Neural cell (in vitro differentiated cells): ENCODE measurements around the gene NEK4. TPM values are rescaled to one million over a fixed set of nuclear protein-coding genes. Genes with fewer than 3 reads are reported as not detected.

Experiments used
- H2AFZ ChIP-seq: fragments of 200-600, 300-800 bp; sonication (generic), shearing (Covaris generic); 2 replicates; pipeline ENCODE4 v1.6.0; 2014; ENCODE audit warnings: low read depth, mild to moderate bottlenecking, antibody characterized with exemption, low read length, moderate library complexity
- H3F3A ChIP-seq: fragments of 200-600 bp; shearing (Covaris generic); 2 replicates; pipeline ENCODE4 v1.6.1; 2016; ENCODE audit warnings: mild to moderate bottlenecking, moderate library complexity, mixed read lengths, antibody characterized with exemption, low read length; ENCODE audit not compliant: insufficient read depth, poor library complexity, severe bottlenecking
- H3K27ac ChIP-seq: fragments of 200-600, 300-800 bp; sonication (generic), shearing (Covaris generic); 2 replicates; pipeline ENCODE4 v1.5.1; 2014; ENCODE audit warnings: mild to moderate bottlenecking, low read length, moderate library complexity
- H3K27me3 ChIP-seq: fragments of 300-800, 200-600 bp; sonication (generic), shearing (Covaris generic); 2 replicates; pipeline ENCODE4 v1.6.0; 2014; ENCODE audit warnings: mild to moderate bottlenecking, low read depth, low read length, moderate library complexity; ENCODE audit not compliant: insufficient read depth
- H3K36me3 ChIP-seq: fragments of 300-800, 200-600 bp; sonication (generic), shearing (Covaris generic); 2 replicates; pipeline ENCODE4 v1.5.1; 2014; ENCODE audit warnings: mild to moderate bottlenecking, antibody characterized with exemption, low read length, moderate library complexity; ENCODE audit not compliant: insufficient read depth
- H3K4me2 ChIP-seq: fragments of 300-800, 200-600 bp; sonication (generic), shearing (Covaris generic); 2 replicates; pipeline ENCODE4 v1.6.0; 2014; ENCODE audit warnings: mild to moderate bottlenecking, low read length
- H3K4me3 ChIP-seq: fragments of 300-800, 200-600 bp; sonication (generic), shearing (Covaris generic); 2 replicates; pipeline ENCODE4 v1.5.1; 2014; ENCODE audit warnings: mild to moderate bottlenecking, low read length, moderate library complexity
- H3K79me2 ChIP-seq: fragments of 200-600 bp; shearing (Covaris generic); replicated peaks from 2 replicates; pipeline ENCODE4 v1.6.0; 2014; ENCODE audit warnings: mild to moderate bottlenecking, low read length, moderate library complexity; ENCODE audit not compliant: insufficient read depth
- H3K9ac ChIP-seq: fragments of 300-800, 200-600 bp; sonication (generic), shearing (Covaris generic); 2 replicates; pipeline ENCODE4 v1.6.1; 2016; ENCODE audit warnings: mild to moderate bottlenecking, low read length, mixed read lengths
- H3K9me2 ChIP-seq: fragments of 200-600 bp; shearing (Covaris generic); 2 replicates; pipeline ENCODE4 v1.6.1; 2016; ENCODE audit warnings: mild to moderate bottlenecking, low read length, mixed read lengths; ENCODE audit not compliant: insufficient read depth
- H3K9me3 ChIP-seq: fragments of 200-600, 300-800 bp; sonication (generic), shearing (Covaris generic); 2 replicates; pipeline ENCODE4 v1.6.1; 2016; ENCODE audit warnings: mild to moderate bottlenecking, mixed run types, low read length, moderate library complexity, mixed read lengths
- H4K20me1 ChIP-seq: fragments of 200-600 bp; shearing (Covaris generic); 2 replicates; pipeline ENCODE4 v1.6.1; 2016; ENCODE audit warnings: mild to moderate bottlenecking, mixed run types; ENCODE audit not compliant: insufficient read depth
- EP300 ChIP-seq: fragments of 450-650 bp; conservative IDR thresholded peaks from 2 replicates; pipeline ENCODE4 v1.6.1; 2014; ENCODE audit warnings: antibody characterized with exemption, mild to moderate bottlenecking, moderate library complexity; ENCODE audit not compliant: poor library complexity, severe bottlenecking
- EZH2 ChIP-seq: fragments of 200-600, 300-800 bp; shearing (Covaris generic), sonication (generic); IDR thresholded peaks from 2 replicates; pipeline ENCODE4 v1.6.1; 2014; ENCODE audit warnings: antibody characterized with exemption, low read length, borderline replicate concordance, mild to moderate bottlenecking; ENCODE audit not compliant: insufficient read depth, poor library complexity, severe bottlenecking
- MXI1 ChIP-seq: fragments of 450-650 bp; conservative IDR thresholded peaks from 2 replicates; pipeline ENCODE4 v1.6.1; 2014; ENCODE audit warnings: antibody characterized with exemption, mild to moderate bottlenecking; ENCODE audit not compliant: poor library complexity, severe bottlenecking
- POLR2AphosphoS5 ChIP-seq: IDR thresholded peaks from 2 replicates; pipeline ENCODE4 v1.6.1; 2012
- RAD21 ChIP-seq: fragments of 450-650 bp; conservative IDR thresholded peaks from 2 replicates; pipeline ENCODE4 v1.6.1; 2014; ENCODE audit warnings: antibody characterized with exemption, mild to moderate bottlenecking, moderate library complexity
- SMC3 ChIP-seq: fragments of 450-650 bp; conservative IDR thresholded peaks from 2 replicates; pipeline ENCODE4 v1.6.1; 2014; ENCODE audit warnings: antibody characterized with exemption, mild to moderate bottlenecking, moderate library complexity; ENCODE audit not compliant: poor library complexity
- TAF1 ChIP-seq: IDR thresholded peaks from 2 replicates; pipeline ENCODE4 v1.6.1; 2012; ENCODE audit warnings: low read depth
- polyA plus RNA-seq: library from polyadenylated mRNA; depleted of rRNA; stranded (reverse); fragments of >200 nt; gene quantifications from 2 replicates; pipeline ENCODE4 v1.2.3, GENCODE V29; 2014
- TF ChIP-seq, protein P1 (sequence below): IDR thresholded peaks from 2 replicates; pipeline ENCODE4 v1.6.1; 2012; ENCODE audit warnings: borderline replicate concordance
- TF ChIP-seq, protein P2 (sequence below): fragments of 450-650 bp; IDR thresholded peaks from 2 replicates; pipeline ENCODE4 v1.5.1; 2014; ENCODE audit warnings: antibody characterized with exemption, mild to moderate bottlenecking, moderate library complexity; ENCODE audit not compliant: poor library complexity, severe bottlenecking

The NEK4 gene
- polyA plus RNA-seq, 1 donor from 2014 or later: 45.6 TPM

- no peak overlapping the region for H2AFZ ChIP-seq
- no peaks in the 10 kb centered on the region for H3K27me3 ChIP-seq
- no peak overlapping the region for H3K9ac ChIP-seq
- no peaks in the 10 kb centered on the region for H3K36me3 ChIP-seq
- H4K20me1 ChIP-seq: no peaks in the 10 kb centered on the region
- no peaks in the 10 kb centered on the region for H3K9me2 ChIP-seq
- no peaks in the 10 kb centered on the region for H3K9me3 ChIP-seq
- no peaks in the 10 kb centered on the region for H3F3A ChIP-seq
- TF ChIP-seq TAF1 (no peak), SMC3 (no peak), MXI1 (no peak), POLR2AphosphoS5 (no peak), EP300 (no peak), RAD21 (no peak), EZH2 (no peak)
- TF ChIP-seq, protein P1, sequence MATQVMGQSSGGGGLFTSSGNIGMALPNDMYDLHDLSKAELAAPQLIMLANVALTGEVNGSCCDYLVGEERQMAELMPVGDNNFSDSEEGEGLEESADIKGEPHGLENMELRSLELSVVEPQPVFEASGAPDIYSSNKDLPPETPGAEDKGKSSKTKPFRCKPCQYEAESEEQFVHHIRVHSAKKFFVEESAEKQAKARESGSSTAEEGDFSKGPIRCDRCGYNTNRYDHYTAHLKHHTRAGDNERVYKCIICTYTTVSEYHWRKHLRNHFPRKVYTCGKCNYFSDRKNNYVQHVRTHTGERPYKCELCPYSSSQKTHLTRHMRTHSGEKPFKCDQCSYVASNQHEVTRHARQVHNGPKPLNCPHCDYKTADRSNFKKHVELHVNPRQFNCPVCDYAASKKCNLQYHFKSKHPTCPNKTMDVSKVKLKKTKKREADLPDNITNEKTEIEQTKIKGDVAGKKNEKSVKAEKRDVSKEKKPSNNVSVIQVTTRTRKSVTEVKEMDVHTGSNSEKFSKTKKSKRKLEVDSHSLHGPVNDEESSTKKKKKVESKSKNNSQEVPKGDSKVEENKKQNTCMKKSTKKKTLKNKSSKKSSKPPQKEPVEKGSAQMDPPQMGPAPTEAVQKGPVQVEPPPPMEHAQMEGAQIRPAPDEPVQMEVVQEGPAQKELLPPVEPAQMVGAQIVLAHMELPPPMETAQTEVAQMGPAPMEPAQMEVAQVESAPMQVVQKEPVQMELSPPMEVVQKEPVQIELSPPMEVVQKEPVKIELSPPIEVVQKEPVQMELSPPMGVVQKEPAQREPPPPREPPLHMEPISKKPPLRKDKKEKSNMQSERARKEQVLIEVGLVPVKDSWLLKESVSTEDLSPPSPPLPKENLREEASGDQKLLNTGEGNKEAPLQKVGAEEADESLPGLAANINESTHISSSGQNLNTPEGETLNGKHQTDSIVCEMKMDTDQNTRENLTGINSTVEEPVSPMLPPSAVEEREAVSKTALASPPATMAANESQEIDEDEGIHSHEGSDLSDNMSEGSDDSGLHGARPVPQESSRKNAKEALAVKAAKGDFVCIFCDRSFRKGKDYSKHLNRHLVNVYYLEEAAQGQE: no peak
- TF ChIP-seq, protein P2, sequence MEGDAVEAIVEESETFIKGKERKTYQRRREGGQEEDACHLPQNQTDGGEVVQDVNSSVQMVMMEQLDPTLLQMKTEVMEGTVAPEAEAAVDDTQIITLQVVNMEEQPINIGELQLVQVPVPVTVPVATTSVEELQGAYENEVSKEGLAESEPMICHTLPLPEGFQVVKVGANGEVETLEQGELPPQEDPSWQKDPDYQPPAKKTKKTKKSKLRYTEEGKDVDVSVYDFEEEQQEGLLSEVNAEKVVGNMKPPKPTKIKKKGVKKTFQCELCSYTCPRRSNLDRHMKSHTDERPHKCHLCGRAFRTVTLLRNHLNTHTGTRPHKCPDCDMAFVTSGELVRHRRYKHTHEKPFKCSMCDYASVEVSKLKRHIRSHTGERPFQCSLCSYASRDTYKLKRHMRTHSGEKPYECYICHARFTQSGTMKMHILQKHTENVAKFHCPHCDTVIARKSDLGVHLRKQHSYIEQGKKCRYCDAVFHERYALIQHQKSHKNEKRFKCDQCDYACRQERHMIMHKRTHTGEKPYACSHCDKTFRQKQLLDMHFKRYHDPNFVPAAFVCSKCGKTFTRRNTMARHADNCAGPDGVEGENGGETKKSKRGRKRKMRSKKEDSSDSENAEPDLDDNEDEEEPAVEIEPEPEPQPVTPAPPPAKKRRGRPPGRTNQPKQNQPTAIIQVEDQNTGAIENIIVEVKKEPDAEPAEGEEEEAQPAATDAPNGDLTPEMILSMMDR: no peak
- no peak overlapping the region for H3K4me3 ChIP-seq
- no peak overlapping the region for H3K27ac ChIP-seq
- no peaks in the 10 kb centered on the region for H3K79me2 ChIP-seq
- no peak overlapping the region for H3K4me2 ChIP-seq
These were observed 18.6 kb downstream of the NEK4 start for GRCh38 chr3:52752045-52752660.

DNA sequence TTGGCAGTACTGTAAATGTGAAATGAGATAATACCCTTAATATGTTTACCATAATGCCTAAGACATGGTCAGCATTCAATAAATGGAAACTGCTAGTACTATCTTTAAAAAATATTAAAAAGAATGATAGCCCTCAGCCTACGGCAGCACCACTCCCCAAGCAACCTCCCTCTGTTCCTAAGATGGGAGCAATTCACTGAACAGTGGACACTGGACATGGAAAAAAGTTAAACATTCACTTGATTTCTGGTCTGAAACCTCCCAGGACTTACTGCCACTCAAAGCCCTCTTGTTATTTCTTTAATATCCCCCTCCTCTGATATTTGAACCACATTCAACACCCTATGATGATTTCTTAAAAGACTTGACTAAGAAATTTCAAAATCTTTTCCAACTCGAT, 27.0 kb downstream of the NEK4 start:
- H4K20me1 ChIP-seq: no peaks in the 10 kb centered on the region
- no peak overlapping the region for H3K4me2 ChIP-seq
- H3K36me3 ChIP-seq: peaks cover 8% of the 10 kb centered on the region

More for the DNA sequence above, 27.0 kb downstream of the NEK4 start:
- Histone ChIP-seq H3F3A (no peaks in the 10 kb centered on the region), H3K9ac (no peak overlapping the region), H3K9me2 (no peaks in the 10 kb centered on the region), H3K27ac (no peak overlapping the region), H3K79me2 (no peaks in the 10 kb centered on the region), H3K9me3 (no peaks in the 10 kb centered on the region), H3K27me3 (no peaks in the 10 kb centered on the region), H2AFZ (no peak overlapping the region), H3K4me3 (no peak overlapping the region)
- no peak for TF ChIP-seq RAD21
- TF ChIP-seq EP300: no peak
- TF ChIP-seq, protein P2: no peak
- no peak for TF ChIP-seq SMC3
- TF ChIP-seq MXI1: no peak
- TF ChIP-seq TAF1: no peak
- TF ChIP-seq POLR2AphosphoS5: no peak
- TF ChIP-seq, protein P1: no peak
- no peak for TF ChIP-seq EZH2
